ENCODE data around the gene PHF13. TPM values are rescaled to one million over a fixed set of nuclear protein-coding genes. Genes with fewer than 3 reads are reported as not detected.

PHF13 gene
- polyA plus RNA-seq, 1 donor (not counting 4 experiments of a cell fraction or from before 2014, with no cell fraction given) = 4.5 TPM

GRCh38 chr1:6596351-6596750 is 17.2 kb upstream of the PHF13 start:
- no peak for TF ChIP-seq CTCF (optimal IDR thresholded peaks at IDR 0.05 in 1 of 3, IDR thresholded peaks at IDR 0.05 in 1 of 3, conservative IDR thresholded peaks at IDR 0.05 in 1 of 3; ENCODE audit: extremely low read depth in 1 of 3, insufficient read depth in 2 of 3, low read length in 3 of 3)
- no peak for TF ChIP-seq EZH2 (IDR thresholded peaks at IDR 0.05; ENCODE audit: low read length)
- Histone ChIP-seq H4K20me1 (ENCODE audit: control insufficient read depth, extremely low read depth, insufficient read depth, low read length) (peaks cover 72% of the 10 kb centered on the region), H3K9me1 (ENCODE audit: control insufficient read depth, extremely low read depth, insufficient read depth, low read length) (peaks cover 6% of the 10 kb centered on the region), H2AFZ (ENCODE audit: control insufficient read depth, low read length) (no peak overlapping the region), H3K27me3 (ENCODE audit: control insufficient read depth, extremely low read depth, insufficient read depth, low read length) (no peaks in the 10 kb centered on the region), H3K4me1 (ENCODE audit: control insufficient read depth, extremely low read depth, insufficient read depth, low read length) (peaks cover 34% of the 10 kb centered on the region), H3K27ac (ENCODE audit: control insufficient read depth, insufficient read depth, low read length) (no peak overlapping the region), H3K9ac (ENCODE audit: control insufficient read depth, extremely low read depth, insufficient read depth, low read length) (no peak overlapping the region), H3K9me3 (ENCODE audit: control insufficient read depth, low read depth, low read length) (no peaks in the 10 kb centered on the region), H3K4me3 (ENCODE audit: control insufficient read depth in 2 of 3, extremely low read depth in 1 of 3, insufficient read depth in 2 of 3, low read depth in 1 of 3, low read length in 3 of 3) (no peak overlapping the region), H3K4me2 (ENCODE audit: control insufficient read depth, extremely low read depth, insufficient read depth, low read depth, low read length) (no peak overlapping the region), H3K36me3 (ENCODE audit: control insufficient read depth in 2 of 2, extremely low read depth in 1 of 2, insufficient read depth in 2 of 2, low read length in 2 of 2) (peaks cover 57 to 77% of the 10 kb centered on the region in 2 experiments), H3K79me2 (ENCODE audit: control insufficient read depth, insufficient read depth, low read length) (peaks cover 90% of the 10 kb centered on the region)
- FAIRE-seq = no peak
- DNase-seq (ENCODE audit: low read depth, low spot score) = no peak
- dilution Hi-C loops (cut with MboI; ENCODE audit: extremely low pct_ligation_motif_present, low sequenced_read_pairs) = no loop called here

GRCh38 chr1:6596886-6597776 is 16.4 kb upstream of the PHF13 start:
- DNase-seq (ENCODE audit: low read depth, low spot score) (no peak), FAIRE-seq (no peak)
- H2AFZ ChIP-seq (ENCODE audit: control insufficient read depth, low read length) = no peak overlapping the region
- TF ChIP-seq CTCF (optimal IDR thresholded peaks at IDR 0.05 in 1 of 3, IDR thresholded peaks at IDR 0.05 in 1 of 3, conservative IDR thresholded peaks at IDR 0.05 in 1 of 3; ENCODE audit: extremely low read depth in 1 of 3, insufficient read depth in 2 of 3, low read length in 3 of 3) (no peak), EZH2 (IDR thresholded peaks at IDR 0.05; ENCODE audit: low read length) (no peak)
- H3K27ac ChIP-seq (ENCODE audit: control insufficient read depth, insufficient read depth, low read length) = no peak overlapping the region
- no peaks in the 10 kb centered on the region for H3K27me3 ChIP-seq (ENCODE audit: control insufficient read depth, extremely low read depth, insufficient read depth, low read length)
- no peak overlapping the region for H3K4me2 ChIP-seq (ENCODE audit: control insufficient read depth, extremely low read depth, insufficient read depth, low read depth, low read length)
- peaks cover 6% of the 10 kb centered on the region for H3K9me1 ChIP-seq (ENCODE audit: control insufficient read depth, extremely low read depth, insufficient read depth, low read length)
- H3K36me3 ChIP-seq (ENCODE audit: control insufficient read depth in 2 of 2, extremely low read depth in 1 of 2, insufficient read depth in 2 of 2, low read length in 2 of 2) = peaks cover 54 to 69% of the 10 kb centered on the region in 2 experiments
- H4K20me1 ChIP-seq (ENCODE audit: control insufficient read depth, extremely low read depth, insufficient read depth, low read length) = peaks cover 68% of the 10 kb centered on the region
- H3K4me3 ChIP-seq (ENCODE audit: control insufficient read depth in 2 of 3, extremely low read depth in 1 of 3, insufficient read depth in 2 of 3, low read depth in 1 of 3, low read length in 3 of 3) = peak overlapping the region in 1 of 3 experiments; percentile 13
- peaks cover 34% of the 10 kb centered on the region for H3K4me1 ChIP-seq (ENCODE audit: control insufficient read depth, extremely low read depth, insufficient read depth, low read length)
- H3K9ac ChIP-seq (ENCODE audit: control insufficient read depth, extremely low read depth, insufficient read depth, low read length) = peak overlapping the region; percentile 28
- no peaks in the 10 kb centered on the region for H3K9me3 ChIP-seq (ENCODE audit: control insufficient read depth, low read depth, low read length)
- dilution Hi-C loops (cut with MboI; ENCODE audit: extremely low pct_ligation_motif_present, low sequenced_read_pairs) = no loop called here
- peaks cover 92% of the 10 kb centered on the region for H3K79me2 ChIP-seq (ENCODE audit: control insufficient read depth, insufficient read depth, low read length)
